A673 (cell line): ENCODE data around the gene WSCD2. TPM values are rescaled to one million over a fixed set of nuclear protein-coding genes. Genes with fewer than 3 reads are reported as not detected.

Experiments
- BruUV-seq: library from RNA; stranded (reverse); fragments of 400-500 nt; replicated peaks from 2 replicates; lab custom pipeline; 2021; lab: Mats Ljungman, UMichigan
- CTCF ChIA-PET: fragments of 300-600 bp; sonication (Branson Sonifier 250); formaldehyde crosslinking; loops from one replicate; lab custom pipeline; 2022; ENCODE audit warnings: antibody characterized with exemption; lab: Charles Lee
- POLR2A ChIA-PET: fragments of 300-600 bp; sonication (Branson Sonifier 250); formaldehyde crosslinking; loops from one replicate; lab custom pipeline; 2022; ENCODE audit warnings: antibody characterized with exemption; ENCODE audit not compliant: low non-redundant PET; lab: Charles Lee
- DNase-seq: peaks from one replicate; pipeline ENCODE4 v3.0.0-alpha.2; 2015; ENCODE audit warnings: low spot score
- H3K27ac ChIP-seq: fragments of 200-600 bp; sonication (generic); 2 replicates; pipeline ENCODE4 v1.5.1; 2016; ENCODE audit warnings: mixed run types, low read depth, mild to moderate bottlenecking, mixed read lengths, antibody characterized with exemption, low read length; ENCODE audit not compliant: poor library complexity, severe bottlenecking
- H3K27me3 ChIP-seq: fragments of 200-600 bp; sonication (generic); replicated peaks from 2 replicates; pipeline ENCODE4 v1.6.1; 2017; ENCODE audit warnings: mixed run types, low read depth, mild to moderate bottlenecking, mixed read lengths, antibody characterized with exemption, low read length; ENCODE audit not compliant: insufficient read depth, poor library complexity
- H3K36me3 ChIP-seq: fragments of 200-600 bp; sonication (generic); 2 replicates; pipeline ENCODE4 v1.6.1; 2016; ENCODE audit warnings: mixed run types, mild to moderate bottlenecking, mixed read lengths, antibody characterized with exemption, low read length; ENCODE audit not compliant: insufficient read depth, poor library complexity, severe bottlenecking
- H3K4me1 ChIP-seq: fragments of 200-600 bp; sonication (generic); 2 replicates; pipeline ENCODE4 v1.6.1; 2017; ENCODE audit warnings: mixed run types, mild to moderate bottlenecking, mixed read lengths, antibody characterized with exemption, low read length; ENCODE audit not compliant: insufficient read depth, poor library complexity, severe bottlenecking
- H3K4me3 ChIP-seq: fragments of 200-600 bp; sonication (generic); 2 replicates; pipeline ENCODE4 v1.5.1; 2016; ENCODE audit warnings: low read depth, mixed run types, mild to moderate bottlenecking, mixed read lengths, low read length; ENCODE audit not compliant: poor library complexity, severe bottlenecking
- H3K9me3 ChIP-seq: fragments of 200-600 bp; sonication (generic); 2 replicates; pipeline ENCODE4 v1.6.1; 2016; ENCODE audit warnings: mixed run types, low read depth, mild to moderate bottlenecking, mixed read lengths, antibody characterized with exemption, low read length; ENCODE audit not compliant: poor library complexity, severe bottlenecking
- EZH2 ChIP-seq: fragments of 200-600 bp; sonication (generic); IDR thresholded peaks from 2 replicates; pipeline ENCODE4 v1.6.1; 2017; ENCODE audit warnings: borderline replicate concordance, low read depth, mild to moderate bottlenecking, mixed read lengths, antibody characterized with exemption, low read length; ENCODE audit not compliant: poor library complexity, severe bottlenecking
- intact Hi-C: fragments of 100-400 bp; cut with micrococcal nuclease; formaldehyde crosslinking; loops from one replicate; pipeline ENCODE4 v1.10.0; 2022; ENCODE audit not compliant: unreplicated experiment
- total RNA-seq: library from RNA; stranded (reverse); gene quantifications from 2 replicates; pipeline ENCODE4 v1.2.3, GENCODE V29; 2021
- TF ChIP-seq, protein P1 (sequence below): fragments of 300-800, 200-600 bp; sonication (generic); conservative IDR thresholded peaks from 2 replicates; pipeline ENCODE4 v1.5.1; 2017; ENCODE audit warnings: low read depth, mild to moderate bottlenecking, antibody characterized with exemption, low read length, moderate library complexity, mixed read lengths

The WSCD2 gene
- total RNA-seq, 1 experiment from 2014 or later: not detected

- Histone ChIP-seq H3K9me3 (no peaks in the 10 kb centered on the region), H3K36me3 (no peaks in the 10 kb centered on the region), H3K27ac (no peak overlapping the region), H3K4me3 (no peak overlapping the region), H3K27me3 (peaks cover 33% of the 10 kb centered on the region), H3K4me1 (no peaks in the 10 kb centered on the region)
- CTCF ChIA-PET: no interaction called here
- POLR2A ChIA-PET: no interaction called here
- DNase-seq: no peak
- intact Hi-C loops: no loop called here
- no peak for TF ChIP-seq EZH2
- TF ChIP-seq, protein P1, sequence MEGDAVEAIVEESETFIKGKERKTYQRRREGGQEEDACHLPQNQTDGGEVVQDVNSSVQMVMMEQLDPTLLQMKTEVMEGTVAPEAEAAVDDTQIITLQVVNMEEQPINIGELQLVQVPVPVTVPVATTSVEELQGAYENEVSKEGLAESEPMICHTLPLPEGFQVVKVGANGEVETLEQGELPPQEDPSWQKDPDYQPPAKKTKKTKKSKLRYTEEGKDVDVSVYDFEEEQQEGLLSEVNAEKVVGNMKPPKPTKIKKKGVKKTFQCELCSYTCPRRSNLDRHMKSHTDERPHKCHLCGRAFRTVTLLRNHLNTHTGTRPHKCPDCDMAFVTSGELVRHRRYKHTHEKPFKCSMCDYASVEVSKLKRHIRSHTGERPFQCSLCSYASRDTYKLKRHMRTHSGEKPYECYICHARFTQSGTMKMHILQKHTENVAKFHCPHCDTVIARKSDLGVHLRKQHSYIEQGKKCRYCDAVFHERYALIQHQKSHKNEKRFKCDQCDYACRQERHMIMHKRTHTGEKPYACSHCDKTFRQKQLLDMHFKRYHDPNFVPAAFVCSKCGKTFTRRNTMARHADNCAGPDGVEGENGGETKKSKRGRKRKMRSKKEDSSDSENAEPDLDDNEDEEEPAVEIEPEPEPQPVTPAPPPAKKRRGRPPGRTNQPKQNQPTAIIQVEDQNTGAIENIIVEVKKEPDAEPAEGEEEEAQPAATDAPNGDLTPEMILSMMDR: no peak
- BruUV-seq: no TSS peak
Observed at GRCh38 chr12:108139454-108139853, 10.4 kb downstream of the WSCD2 start.

- POLR2A ChIA-PET: no interaction called here
- Histone ChIP-seq H3K9me3 (no peaks in the 10 kb centered on the region), H3K27ac (no peak overlapping the region), H3K4me1 (no peaks in the 10 kb centered on the region), H3K27me3 (peaks cover 23% of the 10 kb centered on the region), H3K36me3 (no peaks in the 10 kb centered on the region), H3K4me3 (no peak overlapping the region)
- intact Hi-C loops: no loop called here
- no peak for DNase-seq
- CTCF ChIA-PET: no interaction called here
- TF ChIP-seq EZH2: no peak
- TF ChIP-seq, protein P1: no peak
- BruUV-seq: no TSS peak
Observed at GRCh38 chr12:108140501-108140900, 11.4 kb downstream of the WSCD2 start.

- DNase-seq: no peak
- ChIA-PET POLR2A (no interaction called here), CTCF (no interaction called here)
- Histone ChIP-seq H3K4me1 (no peaks in the 10 kb centered on the region), H3K36me3 (no peaks in the 10 kb centered on the region), H3K9me3 (no peaks in the 10 kb centered on the region), H3K27me3 (peaks cover 23% of the 10 kb centered on the region), H3K27ac (no peak overlapping the region), H3K4me3 (no peak overlapping the region)
- BruUV-seq: no TSS peak
- TF ChIP-seq, protein P1: no peak
- no peak for TF ChIP-seq EZH2
- intact Hi-C loops: no loop called here
Observed at GRCh38 chr12:108141600-108142130, 12.6 kb downstream of the WSCD2 start.
